ENCODE data around the gene PARD3B.

Gene PARD3B

DNA sequence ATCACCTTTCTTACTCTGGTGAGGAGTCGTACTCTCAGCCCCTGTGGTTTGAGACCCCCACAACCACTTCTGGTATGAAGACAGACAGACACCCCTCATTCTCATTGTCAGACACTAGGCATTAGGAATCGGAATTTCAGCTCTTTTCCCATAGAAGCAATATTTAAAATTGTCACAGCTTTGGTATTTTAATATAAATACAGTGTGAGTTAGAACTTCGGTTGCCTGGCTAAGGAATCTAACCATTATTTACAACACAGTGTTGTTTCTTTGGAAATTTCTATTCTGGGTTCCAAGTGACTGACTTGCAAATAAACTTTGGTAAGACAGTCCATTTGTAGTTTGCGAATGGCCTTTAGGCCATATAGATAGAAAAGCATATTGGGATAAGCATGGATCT is 318.1 kb downstream of the PARD3B start:
- TF ChIP-seq, protein P1, sequence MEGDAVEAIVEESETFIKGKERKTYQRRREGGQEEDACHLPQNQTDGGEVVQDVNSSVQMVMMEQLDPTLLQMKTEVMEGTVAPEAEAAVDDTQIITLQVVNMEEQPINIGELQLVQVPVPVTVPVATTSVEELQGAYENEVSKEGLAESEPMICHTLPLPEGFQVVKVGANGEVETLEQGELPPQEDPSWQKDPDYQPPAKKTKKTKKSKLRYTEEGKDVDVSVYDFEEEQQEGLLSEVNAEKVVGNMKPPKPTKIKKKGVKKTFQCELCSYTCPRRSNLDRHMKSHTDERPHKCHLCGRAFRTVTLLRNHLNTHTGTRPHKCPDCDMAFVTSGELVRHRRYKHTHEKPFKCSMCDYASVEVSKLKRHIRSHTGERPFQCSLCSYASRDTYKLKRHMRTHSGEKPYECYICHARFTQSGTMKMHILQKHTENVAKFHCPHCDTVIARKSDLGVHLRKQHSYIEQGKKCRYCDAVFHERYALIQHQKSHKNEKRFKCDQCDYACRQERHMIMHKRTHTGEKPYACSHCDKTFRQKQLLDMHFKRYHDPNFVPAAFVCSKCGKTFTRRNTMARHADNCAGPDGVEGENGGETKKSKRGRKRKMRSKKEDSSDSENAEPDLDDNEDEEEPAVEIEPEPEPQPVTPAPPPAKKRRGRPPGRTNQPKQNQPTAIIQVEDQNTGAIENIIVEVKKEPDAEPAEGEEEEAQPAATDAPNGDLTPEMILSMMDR (IDR thresholded peaks at IDR 0.05; ENCODE audit: poor library complexity, severe bottlenecking): no peak
- Histone ChIP-seq H3K4me1 (ENCODE audit: insufficient read depth, poor library complexity, severe bottlenecking) (no peaks in the 10 kb centered on the region), H3K27me3 (ENCODE audit: insufficient read depth, poor library complexity, severe bottlenecking) (no peaks in the 10 kb centered on the region), H3K36me3 (ENCODE audit: low read depth) (no peaks in the 10 kb centered on the region), H3K4me3 (ENCODE audit: severe bottlenecking) (no peak overlapping the region), H3K27ac (ENCODE audit: poor library complexity, severe bottlenecking) (no peak overlapping the region), H3K9me3 (ENCODE audit: severe bottlenecking) (no peaks in the 10 kb centered on the region)
- DNase-seq (ENCODE audit: low spot score): no peak
- no peak for ATAC-seq (ENCODE audit: low read depth)

DNA sequence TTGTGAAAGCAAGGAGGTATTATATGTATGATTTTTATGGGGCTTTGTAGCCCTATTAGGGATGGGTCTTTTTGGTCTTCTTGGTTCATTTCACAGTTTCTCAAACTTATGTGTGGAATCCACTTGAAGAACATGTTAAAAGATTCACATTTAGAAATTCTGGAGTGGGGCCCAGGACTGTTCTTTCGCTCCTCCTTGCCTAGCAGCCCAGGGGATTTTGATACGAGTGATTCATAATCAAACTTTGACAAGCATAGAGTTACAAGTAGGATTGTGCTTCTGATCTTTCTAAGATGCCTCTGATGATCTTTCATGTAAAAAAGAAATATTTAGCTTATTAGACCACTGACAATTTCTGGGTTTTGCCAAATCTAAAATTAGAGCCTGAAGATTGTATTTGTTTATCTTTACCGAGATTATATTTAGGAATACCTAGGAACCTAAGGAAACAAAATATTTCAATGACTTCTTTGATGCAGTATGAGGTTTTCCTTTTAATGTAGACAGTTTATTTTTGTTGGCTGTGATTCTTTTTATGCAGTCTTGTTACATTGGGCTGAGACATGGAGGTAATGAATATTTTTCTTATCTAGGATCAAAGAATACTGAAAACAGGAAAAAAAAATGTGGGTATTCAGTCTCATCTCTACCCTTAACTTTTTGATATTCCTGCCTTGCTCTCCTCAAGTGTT is 324.0 kb downstream of the PARD3B start:
- ATAC-seq (ENCODE audit: low read depth): no peak
- H3K27ac ChIP-seq (ENCODE audit: poor library complexity, severe bottlenecking): no peak overlapping the region
- no peak for DNase-seq (ENCODE audit: low spot score)
- no peaks in the 10 kb centered on the region for H3K27me3 ChIP-seq (ENCODE audit: insufficient read depth, poor library complexity, severe bottlenecking)
- no peaks in the 10 kb centered on the region for H3K9me3 ChIP-seq (ENCODE audit: severe bottlenecking)
- no peaks in the 10 kb centered on the region for H3K36me3 ChIP-seq (ENCODE audit: low read depth)
- TF ChIP-seq, protein P1 (IDR thresholded peaks at IDR 0.05; ENCODE audit: poor library complexity, severe bottlenecking): no peak
- H3K4me1 ChIP-seq (ENCODE audit: insufficient read depth, poor library complexity, severe bottlenecking): no peaks in the 10 kb centered on the region
- no peak overlapping the region for H3K4me3 ChIP-seq (ENCODE audit: severe bottlenecking)

DNA sequence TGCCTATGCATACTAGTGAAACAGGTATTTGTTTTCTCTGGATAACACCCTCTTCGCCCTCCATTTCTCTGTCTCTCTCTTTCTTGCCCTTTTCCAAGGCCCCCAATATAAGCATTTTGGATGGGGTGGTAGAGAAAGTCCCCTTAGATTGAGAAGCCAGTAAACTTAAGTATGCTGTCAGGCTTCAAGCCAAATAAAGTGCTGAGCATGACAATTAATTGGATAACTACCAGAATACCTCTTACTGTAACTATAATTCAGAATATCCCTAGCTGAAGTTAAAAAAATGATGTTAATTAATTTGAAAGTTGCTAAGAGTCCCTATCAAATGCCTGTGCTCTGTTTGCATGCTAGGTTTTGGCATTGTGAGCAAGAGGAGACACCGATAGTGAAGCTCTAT is 324.8 kb downstream of the PARD3B start:
- ATAC-seq (ENCODE audit: low read depth) (no peak), DNase-seq (ENCODE audit: low spot score) (no peak)

DNA sequence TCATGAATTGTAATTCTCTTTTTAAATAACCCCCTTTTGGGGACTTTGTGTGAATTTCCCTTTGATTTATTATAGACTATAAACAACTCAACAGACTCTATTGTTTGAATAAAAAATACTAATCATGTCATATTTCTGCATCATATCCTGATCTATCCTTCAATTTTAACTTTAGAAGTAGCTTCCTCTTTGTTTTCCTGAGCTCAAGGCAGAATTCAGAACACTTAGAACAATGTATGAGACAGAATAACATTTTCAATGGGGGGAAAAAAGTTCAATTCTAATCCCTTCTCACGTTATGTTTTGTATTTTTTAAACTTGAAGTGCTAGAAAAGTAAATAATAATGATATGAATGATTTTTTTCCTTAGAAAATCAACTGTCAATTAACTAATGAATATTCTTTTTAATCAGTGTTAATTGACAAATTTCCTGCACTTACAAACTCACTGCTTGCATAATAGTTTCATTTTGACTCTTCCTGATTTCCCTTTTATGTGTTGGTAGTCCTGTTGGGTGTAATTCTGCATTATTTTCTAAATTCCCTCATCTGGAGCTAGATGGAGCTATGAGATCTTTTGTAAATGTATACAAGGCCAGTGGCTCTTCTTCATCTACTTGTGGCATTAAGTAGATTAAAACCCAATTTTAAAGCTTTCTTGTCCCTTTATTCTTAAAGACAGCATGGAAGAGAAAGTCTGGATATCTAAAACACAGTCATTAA is 326.1 kb downstream of the PARD3B start:
- no peaks in the 10 kb centered on the region for H3K9me3 ChIP-seq (ENCODE audit: severe bottlenecking)
- no peaks in the 10 kb centered on the region for H3K36me3 ChIP-seq (ENCODE audit: low read depth)
- H3K27ac ChIP-seq (ENCODE audit: poor library complexity, severe bottlenecking): no peak overlapping the region
- H3K27me3 ChIP-seq (ENCODE audit: insufficient read depth, poor library complexity, severe bottlenecking): no peaks in the 10 kb centered on the region
- H3K4me3 ChIP-seq (ENCODE audit: severe bottlenecking): no peak overlapping the region
- TF ChIP-seq, protein P1 (IDR thresholded peaks at IDR 0.05; ENCODE audit: poor library complexity, severe bottlenecking): peak; percentile 38
- ATAC-seq (ENCODE audit: low read depth): no peak
- H3K4me1 ChIP-seq (ENCODE audit: insufficient read depth, poor library complexity, severe bottlenecking): no peaks in the 10 kb centered on the region
- DNase-seq (ENCODE audit: low spot score): no peak

More for the DNA sequence above, 324.8 kb downstream of the PARD3B start:
- no peaks in the 10 kb centered on the region for H3K9me3 ChIP-seq (ENCODE audit: severe bottlenecking)
- H3K27me3 ChIP-seq (ENCODE audit: insufficient read depth, poor library complexity, severe bottlenecking): no peaks in the 10 kb centered on the region
- no peak overlapping the region for H3K4me3 ChIP-seq (ENCODE audit: severe bottlenecking)
- H3K4me1 ChIP-seq (ENCODE audit: insufficient read depth, poor library complexity, severe bottlenecking): no peaks in the 10 kb centered on the region
- no peaks in the 10 kb centered on the region for H3K36me3 ChIP-seq (ENCODE audit: low read depth)
- TF ChIP-seq, protein P1 (IDR thresholded peaks at IDR 0.05; ENCODE audit: poor library complexity, severe bottlenecking): no peak
- no peak overlapping the region for H3K27ac ChIP-seq (ENCODE audit: poor library complexity, severe bottlenecking)

DNA sequence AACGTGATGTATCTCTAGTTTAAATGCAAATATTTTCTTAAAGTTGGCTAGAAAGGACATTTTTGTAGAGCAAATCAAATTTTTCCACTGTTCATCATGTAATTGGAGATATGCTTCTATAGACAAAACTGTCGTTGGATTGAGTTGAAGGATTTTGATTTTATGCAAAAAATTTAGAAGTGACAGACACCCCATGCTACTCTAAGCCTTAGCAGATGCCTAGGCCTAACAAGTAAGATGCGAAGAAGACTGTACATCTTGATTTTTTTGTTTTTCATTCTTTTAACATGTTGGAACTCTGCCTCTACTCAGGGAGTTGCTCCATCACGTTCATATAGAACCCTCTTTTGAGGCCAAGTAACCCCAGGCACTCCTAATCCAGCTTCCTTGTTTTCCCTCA is 331.0 kb downstream of the PARD3B start:
- Histone ChIP-seq H3K27ac (ENCODE audit: poor library complexity, severe bottlenecking) (no peak overlapping the region), H3K9me3 (ENCODE audit: severe bottlenecking) (no peaks in the 10 kb centered on the region), H3K4me3 (ENCODE audit: severe bottlenecking) (no peak overlapping the region), H3K36me3 (ENCODE audit: low read depth) (no peaks in the 10 kb centered on the region), H3K4me1 (ENCODE audit: insufficient read depth, poor library complexity, severe bottlenecking) (no peaks in the 10 kb centered on the region), H3K27me3 (ENCODE audit: insufficient read depth, poor library complexity, severe bottlenecking) (no peaks in the 10 kb centered on the region)
- ATAC-seq (ENCODE audit: low read depth) (no peak), DNase-seq (ENCODE audit: low spot score) (no peak)
- TF ChIP-seq, protein P1 (IDR thresholded peaks at IDR 0.05; ENCODE audit: poor library complexity, severe bottlenecking): no peak
